GM12892 (cell line): ENCODE data around the gene EMX1.

Source experiments
- DNase-seq: peaks from one replicate; pipeline ENCODE4 v3.0.0; 2011; ENCODE audit not compliant: insufficient read length
- FAIRE-seq: peaks from 2 replicates; lab custom pipeline; 2011; peaks lifted over from hg19 to GRCh38; lab: Jason Lieb, UNC
- POLR2A ChIP-seq: IDR thresholded peaks from 2 replicates; pipeline ENCODE4 v1.6.1; 2011; ENCODE audit warnings: low read depth, low read length, control low read depth
- POLR2AphosphoS5 ChIP-seq: IDR thresholded peaks from 2 replicates; pipeline ENCODE4 v1.6.1; 2011; ENCODE audit warnings: low read depth, low read length, control low read depth
- TAF1 ChIP-seq: IDR thresholded peaks from 2 replicates; pipeline ENCODE4 v1.6.1; 2011; ENCODE audit warnings: low read depth, mild to moderate bottlenecking, control low read depth, low read length, borderline replicate concordance

EMX1 gene

GRCh38 chr2:72931280-72931910 is 14.1 kb downstream of the EMX1 start:
- TF ChIP-seq POLR2AphosphoS5 (no peak), TAF1 (no peak), POLR2A (no peak)
- FAIRE-seq: no peak
- DNase-seq: no peak

GRCh38 chr2:72932045-72932740 is 14.9 kb downstream of the EMX1 start:
- TF ChIP-seq POLR2A (no peak), POLR2AphosphoS5 (no peak), TAF1 (no peak)
- no peak for DNase-seq
- no peak for FAIRE-seq

- no peak for TF ChIP-seq TAF1
- TF ChIP-seq POLR2AphosphoS5: no peak
- TF ChIP-seq POLR2A: no peak
- FAIRE-seq (no peak), DNase-seq (no peak)
Measured at GRCh38 chr2:72932805-72933204, 15.5 kb downstream of the EMX1 start.

GRCh38 chr2:72933207-72933606 is 15.9 kb downstream of the EMX1 start:
- TF ChIP-seq TAF1 (no peak), POLR2A (no peak), POLR2AphosphoS5 (no peak)
- DNase-seq (no peak), FAIRE-seq (no peak)

- FAIRE-seq (no peak), DNase-seq (no peak)
- TF ChIP-seq TAF1 (no peak), POLR2AphosphoS5 (no peak), POLR2A (no peak)
Measured at GRCh38 chr2:72933646-72934151, 16.4 kb downstream of the EMX1 start.

- DNase-seq (no peak), FAIRE-seq (no peak)
- TF ChIP-seq TAF1: no peak
- TF ChIP-seq POLR2AphosphoS5: no peak
- no peak for TF ChIP-seq POLR2A
Measured at GRCh38 chr2:72934683-72935610, 17.6 kb downstream of the EMX1 start.

GRCh38 chr2:72935611-72935957 is 18.3 kb downstream of the EMX1 start:
- DNase-seq (no peak), FAIRE-seq (no peak)
- TF ChIP-seq POLR2AphosphoS5: no peak
- TF ChIP-seq POLR2A: no peak
- no peak for TF ChIP-seq TAF1

- FAIRE-seq (no peak), DNase-seq (no peak)
- TF ChIP-seq POLR2A: no peak
- no peak for TF ChIP-seq POLR2AphosphoS5
- TF ChIP-seq TAF1: no peak
Measured at GRCh38 chr2:72936660-72937355, 19.5 kb downstream of the EMX1 start.

GRCh38 chr2:72937356-72937669 is 20.0 kb downstream of the EMX1 start:
- TF ChIP-seq TAF1 (no peak), POLR2AphosphoS5 (no peak), POLR2A (no peak)
- no peak for DNase-seq
- no peak for FAIRE-seq

- TF ChIP-seq POLR2AphosphoS5 (no peak), POLR2A (no peak), TAF1 (no peak)
Measured at GRCh38 chr2:72938455-72938854, 21.1 kb downstream of the EMX1 start.

GRCh38 chr2:72940361-72940760 is 23.0 kb downstream of the EMX1 start:
- DNase-seq (no peak), FAIRE-seq (no peak)
- TF ChIP-seq POLR2AphosphoS5: no peak
- TF ChIP-seq POLR2A: no peak
- TF ChIP-seq TAF1: no peak

More at GRCh38 chr2:72938455-72938854, 21.1 kb downstream of the EMX1 start:
- no peak for DNase-seq
- FAIRE-seq: no peak
